Nephron progenitor cell (in vitro differentiated cells): ENCODE results near the gene SGK2.

Experiments used
- DNase-seq: peaks from one replicate; pipeline ENCODE4 v3.0.0; 2021
- H3K27ac Mint-ChIP-seq: 2 replicates; pipeline ENCODE4 v1.8.0; 2021; ENCODE audit warnings: mild to moderate bottlenecking, moderate library complexity, mixed read lengths
- H3K27me3 Mint-ChIP-seq: 2 replicates; pipeline ENCODE4 v1.8.0; 2021; ENCODE audit warnings: mild to moderate bottlenecking, low read depth, mixed read lengths; ENCODE audit not compliant: poor library complexity
- H3K36me3 Mint-ChIP-seq: 2 replicates; pipeline ENCODE4 v1.8.0; 2021; ENCODE audit warnings: low read depth, mixed read lengths
- H3K4me1 Mint-ChIP-seq: 2 replicates; pipeline ENCODE4 v1.8.0; 2021; ENCODE audit warnings: mixed read lengths
- H3K4me3 Mint-ChIP-seq: 2 replicates; pipeline ENCODE4 v1.8.0; 2021; ENCODE audit warnings: mild to moderate bottlenecking, moderate library complexity, mixed read lengths
- H3K9me3 Mint-ChIP-seq: 2 replicates; pipeline ENCODE4 v1.8.0; 2021; ENCODE audit warnings: mild to moderate bottlenecking, moderate library complexity, mixed read lengths
- TF ChIP-seq, protein P1 (sequence below): fragments of 200-600 bp; sonication (generic); IDR thresholded peaks from 2 replicates; pipeline ENCODE4 v1.5.0; 2021; ENCODE audit warnings: antibody characterized with exemption

Gene SGK2

GRCh38 chr20:43534016-43534415, 24.8 kb upstream of the SGK2 start:
- no peak overlapping the region for H3K4me3 Mint-ChIP-seq
- H3K36me3 Mint-ChIP-seq: peaks cover 4% of the 10 kb centered on the region
- H3K27ac Mint-ChIP-seq: no peak overlapping the region

GRCh38 chr20:43534791-43535350, 24.0 kb upstream of the SGK2 start:
- H3K27me3 Mint-ChIP-seq: peaks cover 2% of the 10 kb centered on the region
- DNase-seq: no peak
- H3K9me3 Mint-ChIP-seq: no peaks in the 10 kb centered on the region
- H3K4me1 Mint-ChIP-seq: no peaks in the 10 kb centered on the region
- H3K4me3 Mint-ChIP-seq: no peak overlapping the region
- TF ChIP-seq, protein P1, sequence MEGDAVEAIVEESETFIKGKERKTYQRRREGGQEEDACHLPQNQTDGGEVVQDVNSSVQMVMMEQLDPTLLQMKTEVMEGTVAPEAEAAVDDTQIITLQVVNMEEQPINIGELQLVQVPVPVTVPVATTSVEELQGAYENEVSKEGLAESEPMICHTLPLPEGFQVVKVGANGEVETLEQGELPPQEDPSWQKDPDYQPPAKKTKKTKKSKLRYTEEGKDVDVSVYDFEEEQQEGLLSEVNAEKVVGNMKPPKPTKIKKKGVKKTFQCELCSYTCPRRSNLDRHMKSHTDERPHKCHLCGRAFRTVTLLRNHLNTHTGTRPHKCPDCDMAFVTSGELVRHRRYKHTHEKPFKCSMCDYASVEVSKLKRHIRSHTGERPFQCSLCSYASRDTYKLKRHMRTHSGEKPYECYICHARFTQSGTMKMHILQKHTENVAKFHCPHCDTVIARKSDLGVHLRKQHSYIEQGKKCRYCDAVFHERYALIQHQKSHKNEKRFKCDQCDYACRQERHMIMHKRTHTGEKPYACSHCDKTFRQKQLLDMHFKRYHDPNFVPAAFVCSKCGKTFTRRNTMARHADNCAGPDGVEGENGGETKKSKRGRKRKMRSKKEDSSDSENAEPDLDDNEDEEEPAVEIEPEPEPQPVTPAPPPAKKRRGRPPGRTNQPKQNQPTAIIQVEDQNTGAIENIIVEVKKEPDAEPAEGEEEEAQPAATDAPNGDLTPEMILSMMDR: no peak
- no peaks in the 10 kb centered on the region for H3K36me3 Mint-ChIP-seq
- no peak overlapping the region for H3K27ac Mint-ChIP-seq

More at GRCh38 chr20:43534016-43534415, 24.8 kb upstream of the SGK2 start:
- Mint-ChIP-seq H3K27me3 (peaks cover 2% of the 10 kb centered on the region), H3K4me1 (no peaks in the 10 kb centered on the region), H3K9me3 (no peaks in the 10 kb centered on the region)
- no peak for DNase-seq
- TF ChIP-seq, protein P1: no peak

DNA sequence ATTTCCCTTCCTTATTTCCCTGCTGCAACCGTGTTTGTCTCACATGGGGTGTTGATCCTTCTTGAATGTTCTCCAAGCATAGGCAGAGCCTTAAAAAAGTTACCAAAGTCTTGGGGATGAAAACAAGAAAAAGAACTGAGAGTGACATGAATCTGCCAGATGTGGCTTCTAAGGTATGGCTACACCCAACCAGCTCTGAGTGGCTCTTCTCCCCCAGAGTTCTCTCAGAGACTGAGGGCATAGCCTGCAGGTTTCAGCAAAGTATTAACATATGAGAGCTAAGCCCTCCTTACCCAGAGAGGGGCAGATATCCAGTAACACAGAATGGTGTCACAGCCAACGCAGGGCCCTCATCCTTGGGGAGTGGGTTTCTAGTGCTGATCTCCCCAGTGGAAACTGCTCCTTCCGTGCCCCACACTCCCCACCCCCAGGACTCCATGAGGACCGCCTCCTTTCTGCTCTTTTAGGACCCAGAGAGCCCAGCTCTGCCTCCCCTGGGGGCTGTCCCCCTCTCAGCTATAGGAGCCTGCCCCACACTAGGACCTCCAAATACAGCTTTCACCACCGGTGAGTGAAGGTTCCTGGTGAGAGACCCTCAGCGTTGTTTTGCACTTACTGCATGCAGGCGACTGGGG, 23.3 kb upstream of the SGK2 start:
- Mint-ChIP-seq H3K36me3 (no peaks in the 10 kb centered on the region), H3K27me3 (peaks cover 2% of the 10 kb centered on the region), H3K4me3 (no peak overlapping the region), H3K9me3 (no peaks in the 10 kb centered on the region), H3K4me1 (no peaks in the 10 kb centered on the region), H3K27ac (peak overlapping the region; percentile 32)
- TF ChIP-seq, protein P1: no peak
- DNase-seq: no peak

- Mint-ChIP-seq H3K9me3 (no peaks in the 10 kb centered on the region), H3K27ac (no peak overlapping the region), H3K4me3 (no peak overlapping the region), H3K36me3 (no peaks in the 10 kb centered on the region), H3K4me1 (no peaks in the 10 kb centered on the region), H3K27me3 (peaks cover 2% of the 10 kb centered on the region)
- no peak for DNase-seq
- TF ChIP-seq, protein P1: no peak
These were observed 22.6 kb upstream of the SGK2 start for GRCh38 chr20:43536041-43536816.

- Mint-ChIP-seq H3K4me3 (no peak overlapping the region), H3K36me3 (no peaks in the 10 kb centered on the region), H3K27me3 (peaks cover 2% of the 10 kb centered on the region), H3K9me3 (no peaks in the 10 kb centered on the region), H3K4me1 (no peaks in the 10 kb centered on the region), H3K27ac (no peak overlapping the region)
- TF ChIP-seq, protein P1: no peak
- DNase-seq: no peak
These were observed 21.9 kb upstream of the SGK2 start for GRCh38 chr20:43536817-43537440.
